PC-9 (cell line): Measurements from ENCODE around the gene OR5W2. TPM values are rescaled to one million over a fixed set of nuclear protein-coding genes. Genes with fewer than 3 reads are reported as not detected.
"Not testable (repeated sequence)": the region's sequence is repeated elsewhere in the genome, so short reads cannot be mapped to it uniquely, and the experiment has no call there.

Experiments used
- BruUV-seq: library from RNA; stranded (reverse); fragments of 400-500 nt; replicated peaks from 2 replicates; lab custom pipeline; 2021; lab: Mats Ljungman, UMichigan
- CTCF ChIA-PET: fragments of 300-600 bp; sonication (Branson Sonifier 250); formaldehyde crosslinking; loops from one replicate; lab custom pipeline; 2022; ENCODE audit warnings: antibody characterized with exemption; lab: Charles Lee
- POLR2A ChIA-PET: fragments of 300-600 bp; sonication (Branson Sonifier 250); formaldehyde crosslinking; loops from one replicate; lab custom pipeline; 2022; ENCODE audit warnings: antibody characterized with exemption; ENCODE audit not compliant: unreplicated experiment; lab: Charles Lee
- DNase-seq, 2 experiments: peaks; one replicate each; pipeline versions ENCODE4 v3.0.0 to v3.0.0-alpha.2; 2015 to 2022; ENCODE audit warnings: mixed read lengths in 1 of 2
- H2AFZ ChIP-seq: fragments of 200-600 bp; sonication (generic); 2 replicates; pipeline ENCODE4 v1.8.1; 2017; ENCODE audit warnings: antibody characterized with exemption
- H3F3A ChIP-seq: fragments of 200-600 bp; sonication (generic); 2 replicates; pipeline ENCODE4 v1.8.1; 2017; ENCODE audit warnings: antibody characterized with exemption, mild to moderate bottlenecking, low read depth; ENCODE audit not compliant: insufficient read depth
- H3K27ac ChIP-seq: fragments of 200-600 bp; sonication (generic); 2 replicates; pipeline ENCODE4 v1.6.1; 2016; ENCODE audit warnings: mixed run types
- H3K27me3 ChIP-seq: fragments of 200-600 bp; sonication (generic); 2 replicates; pipeline ENCODE4 v1.6.1; 2016; ENCODE audit warnings: low read depth, mixed run types; ENCODE audit not compliant: insufficient read depth
- H3K36me3 ChIP-seq: fragments of 200-600 bp; sonication (generic); 2 replicates; pipeline ENCODE4 v1.6.1; 2016; ENCODE audit warnings: low read depth, mixed run types
- H3K4me1 ChIP-seq: fragments of 200-600 bp; sonication (generic); replicated peaks from 2 replicates; pipeline ENCODE4 v1.6.1; 2016; ENCODE audit warnings: mixed run types; ENCODE audit not compliant: insufficient read depth
- H3K4me2 ChIP-seq: fragments of 200-600 bp; sonication (generic); 2 replicates; pipeline ENCODE4 v1.6.1; 2017; ENCODE audit warnings: mixed run types
- H3K4me3 ChIP-seq: fragments of 200-600 bp; sonication (generic); 2 replicates; pipeline ENCODE4 v1.6.1; 2016; ENCODE audit warnings: mixed run types
- H3K79me2 ChIP-seq: fragments of 200-600 bp; sonication (generic); 2 replicates; pipeline ENCODE4 v1.6.1; 2017; ENCODE audit warnings: low read depth, mixed run types
- H3K9me2 ChIP-seq: fragments of 200-600 bp; sonication (generic); 2 replicates; pipeline ENCODE4 v1.8.1; 2017; ENCODE audit warnings: mild to moderate bottlenecking; ENCODE audit not compliant: insufficient read depth
- H3K9me3 ChIP-seq: fragments of 200-600 bp; sonication (generic); 2 replicates; pipeline ENCODE4 v1.8.1; 2016; ENCODE audit warnings: low read depth; ENCODE audit not compliant: insufficient read depth
- H4K20me1 ChIP-seq: fragments of 200-600 bp; sonication (generic); 2 replicates; pipeline ENCODE4 v1.8.1; 2017; ENCODE audit not compliant: insufficient read depth
- intact Hi-C: fragments of 100-400 bp; cut with micrococcal nuclease; formaldehyde crosslinking; loops from one replicate; pipeline ENCODE4 v1.10.0; 2022; ENCODE audit not compliant: unreplicated experiment
- total RNA-seq: library from RNA; stranded (reverse); gene quantifications from 2 replicates; pipeline ENCODE4 v1.2.3, GENCODE V29; 2021

The OR5W2 gene
- total RNA-seq, 1 experiment from 2014 or later: not detected

DNA sequence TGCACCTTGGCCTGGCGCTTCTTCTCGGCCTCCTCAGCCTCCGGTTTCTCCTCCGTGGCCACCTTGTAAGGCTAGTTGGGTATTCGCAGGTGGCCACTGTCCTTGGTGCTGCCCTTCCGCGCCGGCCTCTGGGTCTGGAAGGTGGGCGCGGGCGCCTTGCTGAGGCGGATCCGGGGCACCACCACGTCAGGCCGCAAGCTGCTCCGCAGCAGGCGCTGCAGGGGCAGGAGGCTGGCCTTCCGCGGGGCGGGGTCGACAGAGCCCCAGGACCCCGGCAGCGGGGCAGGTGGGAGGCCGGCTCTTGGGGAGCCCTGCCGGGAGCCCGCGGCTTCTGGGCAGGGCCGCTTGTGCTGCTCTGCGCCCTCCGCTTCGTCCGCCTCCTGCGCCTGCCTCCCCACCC lies 41.7 kb downstream of the OR5W2 start:
- H3K27ac ChIP-seq, DNase-seq, H3K4me3 ChIP-seq, H3K9me3 ChIP-seq, H3K4me1 ChIP-seq, H4K20me1 ChIP-seq, H3K79me2 ChIP-seq, CTCF ChIA-PET, H3K9me2 ChIP-seq, POLR2A ChIA-PET, H2AFZ ChIP-seq, H3K36me3 ChIP-seq, BruUV-seq, H3K4me2 ChIP-seq, H3K27me3 ChIP-seq, H3F3A ChIP-seq, intact Hi-C loops: not testable (repeated sequence)

- BruUV-seq, H3K79me2 ChIP-seq, H3K36me3 ChIP-seq, intact Hi-C loops, CTCF ChIA-PET, POLR2A ChIA-PET, H3K9me3 ChIP-seq, H3K4me2 ChIP-seq, H3K27ac ChIP-seq, H3K4me1 ChIP-seq, H3K9me2 ChIP-seq, DNase-seq, H2AFZ ChIP-seq, H4K20me1 ChIP-seq, H3K4me3 ChIP-seq, H3K27me3 ChIP-seq, H3F3A ChIP-seq: not testable (repeated sequence)
Measured at GRCh38 chr11:55867354-55867753, 47.0 kb downstream of the OR5W2 start.

Other genes with a start within 250 kb of the OR5W2 start
- not detected in 2 replicates for gene OR5D13, start 141.1 kb downstream of the OR5W2 start, total RNA-seq
- gene OR5D14, start 119.0 kb downstream of the OR5W2 start, total RNA-seq: not detected in 2 replicates
- gene OR5L1, start 103.2 kb downstream of the OR5W2 start, total RNA-seq: not detected in 2 replicates
- not detected in 2 replicates for gene OR5D18, start 95.0 kb downstream of the OR5W2 start, total RNA-seq
- not detected in 2 replicates for gene OR5L2, start 87.4 kb downstream of the OR5W2 start, total RNA-seq
- gene OR5D16, start 75.8 kb downstream of the OR5W2 start, total RNA-seq: not detected in 2 replicates
- not detected in 2 replicates for gene TRIM51, start 31.3 kb downstream of the OR5W2 start, total RNA-seq
- not detected in 2 replicates for gene OR5I1, start 21.8 kb upstream of the OR5W2 start, total RNA-seq
- not detected in 2 replicates for gene OR10AG1, start 55.4 kb upstream of the OR5W2 start, total RNA-seq
- gene OR5F1, start 80.0 kb upstream of the OR5W2 start, total RNA-seq: not detected in 2 replicates
- not detected in 2 replicates for gene OR5AS1, start 113.1 kb upstream of the OR5W2 start, total RNA-seq
- not detected in 2 replicates for gene OR8I2, start 178.7 kb upstream of the OR5W2 start, total RNA-seq
- not detected in 2 replicates for gene OR8H2, start 189.1 kb upstream of the OR5W2 start, total RNA-seq
- not detected in 2 replicates for gene OR8H3, start 207.8 kb upstream of the OR5W2 start, total RNA-seq
- not detected in 2 replicates for gene OR8J3, start 225.6 kb upstream of the OR5W2 start, total RNA-seq
- gene OR8K5, start 245.7 kb upstream of the OR5W2 start, total RNA-seq: not detected in 2 replicates